LoVo (cell line): Measurements from ENCODE around the gene IGSF11.
A peak's percentile ranks its signal among the peaks of the same experiment; 100 is the strongest.

Source experiments
- DNase-seq: peaks from one replicate; pipeline ENCODE4 v3.0.0-alpha.2; 2016; ENCODE audit warnings: low spot score

Gene IGSF11

GRCh38 chr3:118948146-118948545 is 86.5 kb downstream of the IGSF11 start:
- no peak for DNase-seq

DNA sequence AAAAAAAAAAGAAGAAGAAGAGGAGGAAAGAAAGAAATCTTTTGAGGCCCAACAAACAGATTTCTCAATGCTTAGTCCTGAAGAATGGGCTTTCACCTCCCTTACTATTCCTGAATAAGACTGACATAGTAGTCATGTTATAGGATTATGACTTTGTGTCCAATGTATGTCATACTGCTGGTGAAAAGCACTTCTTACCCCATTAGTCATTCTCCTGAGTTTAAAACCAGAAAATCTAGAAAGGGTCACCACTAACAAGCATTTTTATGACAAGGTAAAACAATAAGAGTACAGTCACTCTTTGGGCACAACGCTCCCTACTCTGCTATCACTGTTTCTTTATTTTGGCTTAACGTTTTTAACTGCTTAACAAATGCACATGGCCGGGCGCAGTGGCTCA is 88.2 kb downstream of the IGSF11 start:
- no peak for DNase-seq

DNA sequence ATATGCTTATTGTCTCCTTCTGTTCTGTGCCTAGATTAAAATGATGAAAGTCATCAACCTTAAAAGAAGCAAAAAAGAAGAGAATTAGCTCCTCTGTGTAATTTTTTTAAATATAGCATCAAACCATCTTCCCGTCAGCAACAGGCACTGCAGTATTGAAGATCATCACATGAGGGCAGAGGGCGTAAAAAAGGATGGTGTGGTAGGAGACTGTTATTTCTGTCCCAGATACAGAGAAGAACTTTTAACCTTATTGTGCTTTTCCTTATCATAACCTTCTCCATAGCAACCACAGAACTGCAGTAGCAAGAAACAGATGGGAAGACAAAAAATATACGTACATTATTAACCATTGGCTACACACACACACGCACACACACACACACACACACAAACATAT is 88.8 kb downstream of the IGSF11 start:
- DNase-seq: no peak

- no peak for DNase-seq
These were observed 91.0 kb downstream of the IGSF11 start for GRCh38 chr3:118943597-118943996.

- no peak for DNase-seq
These were observed 92.0 kb downstream of the IGSF11 start for GRCh38 chr3:118942671-118943070.

DNA sequence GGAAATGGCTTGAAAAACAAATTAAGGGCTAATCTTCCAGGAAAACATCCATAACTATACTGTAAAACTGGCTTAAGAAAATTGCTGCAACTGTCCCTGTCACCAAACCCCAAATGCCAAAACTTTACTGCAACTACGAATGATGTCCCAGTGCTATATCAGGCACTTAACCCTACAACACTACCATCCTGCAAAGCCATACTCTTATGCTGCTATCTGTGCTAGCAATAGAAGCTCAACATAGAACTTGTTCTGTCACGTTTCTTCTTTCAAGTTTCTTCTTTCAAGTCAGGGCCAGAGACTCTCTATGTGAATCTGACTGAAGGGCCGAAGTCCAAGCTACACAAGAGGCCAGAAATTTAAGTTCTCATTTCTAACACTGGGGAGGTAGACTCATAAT is 92.5 kb downstream of the IGSF11 start:
- no peak for DNase-seq

DNA sequence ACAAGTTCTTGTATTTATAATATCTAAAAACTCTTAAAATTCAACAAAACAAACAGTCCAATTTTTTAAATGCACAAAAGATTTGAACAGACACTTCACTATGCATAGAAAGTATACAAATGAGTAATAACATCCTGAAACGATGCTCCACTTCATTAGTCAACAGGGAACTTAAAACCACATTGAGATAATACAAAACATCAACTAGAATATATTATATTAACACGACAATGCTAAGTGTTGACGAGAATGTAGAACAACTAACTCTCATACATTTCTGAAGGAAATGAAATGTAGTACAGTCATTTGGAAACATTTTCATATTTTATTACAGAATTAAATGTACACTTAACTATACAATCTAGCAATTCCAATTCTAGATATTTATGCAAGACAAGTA is 93.4 kb downstream of the IGSF11 start:
- no peak for DNase-seq

- DNase-seq: peak; percentile 46
These were observed 96.3 kb downstream of the IGSF11 start for GRCh38 chr3:118938183-118938961.

DNA sequence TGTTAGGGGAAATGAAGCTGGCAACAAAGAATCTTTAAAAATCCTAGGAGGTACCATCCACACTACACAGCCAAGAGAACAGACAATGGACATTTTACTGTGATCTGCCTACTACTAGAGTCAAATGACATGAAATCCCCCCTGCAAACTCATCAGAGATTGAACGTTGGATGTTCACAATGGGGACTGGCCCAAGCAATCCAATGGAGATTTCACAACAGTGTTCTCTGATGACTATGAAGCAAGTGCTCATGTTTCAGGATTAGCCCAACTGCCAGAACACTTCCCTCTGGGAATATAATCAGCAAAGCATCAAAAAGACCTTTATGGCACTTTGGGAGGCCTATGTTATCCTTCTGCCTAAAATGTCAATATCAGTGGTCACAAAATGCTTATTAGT is 97.8 kb downstream of the IGSF11 start:
- DNase-seq: no peak

GRCh38 chr3:118932822-118933558 is 101.7 kb downstream of the IGSF11 start:
- DNase-seq: no peak

GRCh38 chr3:118931996-118932395 is 102.7 kb downstream of the IGSF11 start:
- no peak for DNase-seq

DNA sequence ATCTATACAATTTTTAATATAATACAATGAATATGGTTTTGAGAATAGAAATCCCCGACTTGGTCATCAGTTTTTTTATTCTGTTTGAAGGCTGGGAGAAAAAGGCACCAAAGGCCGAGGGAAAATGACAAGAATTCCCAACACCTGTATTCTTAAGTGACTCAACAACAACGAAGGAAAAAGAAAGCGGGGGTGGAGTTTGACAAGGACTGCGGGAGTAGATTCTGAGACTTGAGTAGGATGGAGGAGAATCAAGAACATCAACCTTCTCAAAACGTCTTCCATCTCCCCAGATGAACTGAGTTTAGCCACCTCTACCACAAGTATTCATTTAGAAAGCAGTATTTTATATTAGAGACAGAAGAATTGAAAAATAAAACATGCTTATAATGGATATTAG is 107.2 kb downstream of the IGSF11 start:
- no peak for DNase-seq

GRCh38 chr3:118912188-118912587 is 122.5 kb downstream of the IGSF11 start:
- DNase-seq: no peak

- DNase-seq: no peak
These were observed 124.3 kb downstream of the IGSF11 start for GRCh38 chr3:118910332-118910731.

DNA sequence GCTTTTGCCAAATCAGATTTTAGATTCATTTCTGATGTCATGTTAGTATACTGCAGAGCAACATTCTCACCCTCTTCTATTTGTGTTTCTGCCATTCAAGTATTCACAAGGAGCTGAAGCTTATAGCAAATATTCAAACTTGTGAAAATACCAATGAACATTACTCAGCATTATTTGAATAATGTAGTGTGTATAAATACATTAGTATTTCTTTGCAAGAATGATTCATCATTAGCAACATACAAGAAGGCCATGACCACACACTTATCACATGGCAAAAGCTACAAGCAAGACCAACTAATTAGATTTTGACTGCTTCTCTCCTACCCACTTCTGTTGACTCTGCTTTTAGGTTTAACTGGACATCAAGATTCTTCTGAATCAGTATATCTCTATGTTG is 124.9 kb downstream of the IGSF11 start:
- no peak for DNase-seq

- DNase-seq: no peak
These were observed 126.7 kb downstream of the IGSF11 start for GRCh38 chr3:118907909-118908308.

DNA sequence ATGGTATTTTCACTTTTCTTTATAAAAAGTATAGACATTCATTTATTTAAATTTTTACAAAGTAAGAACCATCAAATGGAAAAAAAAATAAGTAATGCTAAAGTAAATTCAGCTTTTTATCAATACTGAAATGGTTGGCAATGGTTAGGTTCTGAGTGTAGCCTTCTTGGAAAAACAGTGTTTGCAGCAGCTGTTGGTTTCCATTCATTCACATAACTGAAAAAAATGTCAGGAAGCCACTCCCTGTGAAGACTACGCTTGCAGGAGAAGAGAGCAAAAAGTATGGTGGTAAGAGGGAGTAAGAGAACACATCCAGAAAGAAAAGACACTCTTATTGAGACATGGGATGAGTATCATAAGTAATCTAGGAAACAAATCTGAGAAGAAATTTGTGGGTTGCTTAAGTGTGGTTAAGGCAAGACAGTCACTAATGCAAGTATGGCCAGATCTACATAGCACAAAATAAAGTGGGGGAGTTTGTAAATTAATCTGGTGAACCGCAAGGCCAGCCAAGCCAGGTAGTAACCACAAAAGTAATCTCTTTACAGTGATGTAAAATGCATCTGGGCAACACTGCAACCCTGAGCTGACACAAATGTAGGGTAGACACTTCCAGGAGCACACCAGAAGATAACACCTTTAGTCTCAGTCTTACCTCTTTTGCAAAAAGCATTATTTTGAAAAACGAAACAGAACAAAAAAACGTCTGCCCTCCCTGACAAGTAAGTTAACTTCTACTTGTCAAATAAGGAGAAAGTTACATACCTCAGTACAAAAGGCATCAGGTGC is 133.7 kb downstream of the IGSF11 start:
- DNase-seq: no peak

- DNase-seq: no peak
These were observed 144.4 kb downstream of the IGSF11 start for GRCh38 chr3:118890206-118890605.

- no peak for DNase-seq
These were observed 145.0 kb downstream of the IGSF11 start for GRCh38 chr3:118889691-118890090.

DNA sequence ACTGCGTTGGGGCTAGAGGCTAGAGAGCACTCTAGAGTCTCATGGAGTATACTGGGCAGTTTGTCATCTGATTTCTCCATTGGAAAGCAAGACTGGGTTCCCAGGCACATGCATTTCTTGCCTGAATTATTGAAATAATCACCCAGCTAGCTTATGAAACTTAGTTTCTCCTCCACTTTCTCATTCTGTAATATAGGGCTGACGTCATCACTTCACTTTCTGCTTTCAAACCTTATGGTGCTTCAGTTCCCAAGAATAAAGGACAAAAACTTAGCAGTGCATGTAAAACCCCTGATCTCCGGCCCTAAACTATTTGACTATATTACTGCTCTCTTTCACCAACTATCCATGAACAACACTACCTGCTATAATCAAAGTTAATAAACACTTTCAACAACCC is 147.9 kb downstream of the IGSF11 start:
- DNase-seq: no peak

GRCh38 chr3:118884748-118885206 is 149.9 kb downstream of the IGSF11 start:
- peak; percentile 51 for DNase-seq

DNA sequence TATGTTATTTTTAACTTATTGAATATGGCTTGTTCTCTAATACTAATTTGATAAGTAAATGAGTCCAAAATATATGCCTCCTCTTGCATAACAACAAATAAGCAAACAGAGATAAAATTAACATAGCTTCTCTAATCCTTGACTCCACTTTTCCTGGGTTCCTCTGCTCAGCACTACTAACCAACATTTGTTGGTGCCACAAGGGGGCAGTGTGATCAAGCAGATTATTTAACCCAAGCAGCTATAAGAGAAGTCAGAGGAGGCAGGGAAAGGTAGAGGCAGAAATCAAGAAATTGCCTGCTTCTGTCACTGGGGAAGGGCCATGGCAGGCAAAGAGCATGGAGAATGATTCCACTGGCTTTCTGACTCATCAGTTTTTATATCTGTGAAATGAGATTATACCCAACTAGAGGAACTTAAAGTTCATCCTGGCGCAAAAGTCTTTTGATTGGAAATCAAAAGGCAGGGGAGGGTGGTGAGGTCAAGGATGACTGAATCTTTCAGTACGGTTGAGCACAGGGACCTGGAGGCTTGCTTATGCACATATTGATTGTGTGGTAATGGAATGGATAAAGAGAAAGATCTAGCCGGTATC is 152.2 kb downstream of the IGSF11 start:
- peak; percentile 63 for DNase-seq
